HepG2 (cell line): Measurements from ENCODE around the gene AFF2.
"Not testable (repeated sequence)": the region's sequence is repeated elsewhere in the genome, so short reads cannot be mapped to it uniquely, and the experiment has no call there.

Experiments
- DPF2 ChIP-seq: sonication (generic); formaldehyde crosslinking; IDR thresholded peaks from 2 replicates; pipeline ENCODE4 v1.4.0; 2020; ENCODE audit warnings: mild to moderate bottlenecking, low read depth, missing genetic modification reagents, borderline replicate concordance
- POLR2AphosphoS5 ChIP-seq: IDR thresholded peaks from 2 replicates; pipeline ENCODE4 v1.6.1; 2012; ENCODE audit warnings: low read depth, low read length
- ZNF30 ChIP-seq: sonication (generic); formaldehyde crosslinking; IDR thresholded peaks from 2 replicates; pipeline ENCODE4 v1.5.0; 2020; ENCODE audit warnings: mild to moderate bottlenecking, missing genetic modification reagents
- ZNF720 ChIP-seq: sonication (generic); formaldehyde crosslinking; IDR thresholded peaks from 2 replicates; pipeline ENCODE4 v1.4.0; 2020; ENCODE audit warnings: missing genetic modification reagents
- TF ChIP-seq, protein P1 (sequence below): IDR thresholded peaks from 2 replicates; pipeline ENCODE4 v1.6.1; 2016; ENCODE audit warnings: missing compliant biosample characterization, missing genetic modification reagents, borderline replicate concordance

DNA sequence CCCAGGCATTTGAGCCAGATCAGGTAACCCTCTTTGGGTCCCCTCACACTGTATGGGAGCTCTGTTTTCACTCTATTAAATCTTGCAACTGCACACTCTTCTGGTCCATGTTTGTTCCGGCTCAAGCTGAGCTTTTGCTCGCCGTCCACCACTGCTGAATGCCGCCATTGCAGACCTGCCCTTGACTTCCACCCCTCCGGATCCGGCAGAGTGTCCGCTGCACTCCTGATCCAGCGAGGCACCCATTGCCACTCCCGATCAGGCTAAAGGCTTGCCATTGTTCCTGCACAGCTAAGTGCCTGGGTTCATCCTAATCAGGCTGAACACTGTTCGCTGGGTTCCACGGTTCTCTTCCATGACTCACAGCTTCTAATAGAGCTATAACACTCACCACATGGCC, 406.2 kb downstream of the AFF2 start:
- TF ChIP-seq ZNF720 (CRISPR knock-in tag); POLR2AphosphoS5; ZNF30; DPF2: not testable (repeated sequence)
- TF ChIP-seq, protein P1, sequence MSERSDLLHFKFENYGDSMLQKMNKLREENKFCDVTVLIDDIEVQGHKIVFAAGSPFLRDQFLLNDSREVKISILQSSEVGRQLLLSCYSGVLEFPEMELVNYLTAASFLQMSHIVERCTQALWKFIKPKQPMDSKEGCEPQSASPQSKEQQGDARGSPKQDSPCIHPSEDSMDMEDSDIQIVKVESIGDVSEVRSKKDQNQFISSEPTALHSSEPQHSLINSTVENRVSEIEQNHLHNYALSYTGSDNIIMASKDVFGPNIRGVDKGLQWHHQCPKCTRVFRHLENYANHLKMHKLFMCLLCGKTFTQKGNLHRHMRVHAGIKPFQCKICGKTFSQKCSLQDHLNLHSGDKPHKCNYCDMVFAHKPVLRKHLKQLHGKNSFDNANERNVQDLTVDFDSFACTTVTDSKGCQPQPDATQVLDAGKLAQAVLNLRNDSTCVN (CRISPR knock-in tag), result not testable (repeated sequence)
